GM21526 (cell line): ENCODE data around the gene SMYD2.

Experiments
- ATAC-seq: cut with Tn5 transposase; IDR thresholded peaks from one replicate; pipeline ENCODE4 v1.9.1; 2021; ENCODE audit warnings: moderate library complexity; ENCODE audit not compliant: unreplicated experiment, low FRiP score

Gene SMYD2

GRCh38 chr1:214354440-214355148, 73.6 kb downstream of the SMYD2 start:
- no peak for ATAC-seq

- no peak for ATAC-seq
These were observed 79.2 kb downstream of the SMYD2 start for GRCh38 chr1:214360116-214360515.

GRCh38 chr1:214360525-214361164, 79.7 kb downstream of the SMYD2 start:
- no peak for ATAC-seq

- no peak for ATAC-seq
These were observed 80.7 kb downstream of the SMYD2 start for GRCh38 chr1:214361636-214362035.

GRCh38 chr1:214362188-214362882, 81.4 kb downstream of the SMYD2 start:
- no peak for ATAC-seq

- ATAC-seq, result no peak
These were observed 82.4 kb downstream of the SMYD2 start for GRCh38 chr1:214363386-214363785.

- no peak for ATAC-seq
These were observed 83.4 kb downstream of the SMYD2 start for GRCh38 chr1:214364386-214364785.

- ATAC-seq, result no peak
These were observed 83.9 kb downstream of the SMYD2 start for GRCh38 chr1:214364786-214365295.

- no peak for ATAC-seq
These were observed 86.9 kb downstream of the SMYD2 start for GRCh38 chr1:214367841-214368240.

- ATAC-seq, result no peak
These were observed 88.4 kb downstream of the SMYD2 start for GRCh38 chr1:214369364-214369763.

- ATAC-seq, result no peak
These were observed 89.7 kb downstream of the SMYD2 start for GRCh38 chr1:214370615-214371014.

GRCh38 chr1:214372092-214372491, 91.1 kb downstream of the SMYD2 start:
- no peak for ATAC-seq

- no peak for ATAC-seq
These were observed 96.5 kb downstream of the SMYD2 start for GRCh38 chr1:214377485-214377884.

- no peak for ATAC-seq
These were observed 96.9 kb downstream of the SMYD2 start for GRCh38 chr1:214377886-214378285.

- no peak for ATAC-seq
These were observed 97.5 kb downstream of the SMYD2 start for GRCh38 chr1:214378492-214378891.

GRCh38 chr1:214379236-214379970, 98.4 kb downstream of the SMYD2 start:
- no peak for ATAC-seq

GRCh38 chr1:214380396-214380795, 99.4 kb downstream of the SMYD2 start:
- ATAC-seq, result no peak

- no peak for ATAC-seq
These were observed 100.2 kb downstream of the SMYD2 start for GRCh38 chr1:214380986-214381695.

- no peak for ATAC-seq
These were observed 102.7 kb downstream of the SMYD2 start for GRCh38 chr1:214383381-214384372.
